A549 (cell line): ENCODE results near the gene SLC66A2.

Experiments used
- CBX2 ChIP-seq: fragments of 200-600 bp; sonication (generic); IDR thresholded peaks from 2 replicates; pipeline ENCODE4 v1.6.1; 2016; ENCODE audit warnings: low read depth, mild to moderate bottlenecking, borderline replicate concordance
- CBX8 ChIP-seq: fragments of 200-600 bp; sonication (generic); IDR thresholded peaks from 2 replicates; pipeline ENCODE4 v1.6.1; 2016
- HEYL ChIP-seq: fragments of 250-450 bp; sonication (Bioruptor Pico); IDR thresholded peaks from 2 replicates; pipeline ENCODE4 v1.8.0; 2021; ENCODE audit warnings: mild to moderate bottlenecking, moderate library complexity
- MAFK ChIP-seq: fragments of 450-650 bp; IDR thresholded peaks from 2 replicates; pipeline ENCODE4 v1.6.1; 2014; ENCODE audit not compliant: partially characterized antibody
- POLR2A ChIP-seq: IDR thresholded peaks from 2 replicates; pipeline ENCODE4 v1.6.1; 2012; ENCODE audit warnings: mild to moderate bottlenecking, low read length
- RARB ChIP-seq: fragments of 250-450 bp; sonication (Bioruptor Pico); IDR thresholded peaks from 2 replicates; pipeline ENCODE4 v1.8.0; 2021; ENCODE audit warnings: mild to moderate bottlenecking, moderate library complexity
- REST ChIP-seq: fragments of 200-600 bp; sonication (generic); IDR thresholded peaks from 2 replicates; pipeline ENCODE4 v1.6.1; 2016; ENCODE audit warnings: antibody characterized with exemption, mild to moderate bottlenecking, moderate library complexity
- RFX5 ChIP-seq: fragments of 450-650 bp; IDR thresholded peaks from 2 replicates; pipeline ENCODE4 v1.7.1; 2014; ENCODE audit warnings: antibody characterized with exemption, mild to moderate bottlenecking, moderate library complexity
- SREBF2 ChIP-seq: fragments of 450-650 bp; IDR thresholded peaks from 2 replicates; pipeline ENCODE4 v1.6.1; 2014; ENCODE audit warnings: mild to moderate bottlenecking, moderate library complexity
- USF2 ChIP-seq: fragments of 450-650 bp; IDR thresholded peaks from 2 replicates; pipeline ENCODE4 v1.6.1; 2014; ENCODE audit warnings: antibody characterized with exemption
- ZC3H11A ChIP-seq: fragments of 450-650 bp; IDR thresholded peaks from 2 replicates; pipeline ENCODE4 v1.6.1; 2014; ENCODE audit warnings: antibody characterized with exemption, mild to moderate bottlenecking
- TF ChIP-seq, protein P1 (sequence below): fragments of >200 bp; sonication (Bioruptor Twin); formaldehyde crosslinking; IDR thresholded peaks from 3 replicates; pipeline ENCODE4 v1.5.1; 2016

- TF ChIP-seq REST (no peak), MAFK (no peak), SREBF2 (no peak), CBX2 (no peak), HEYL (CRISPR knock-in tag) (no peak), RFX5 (no peak), USF2 (no peak), ZC3H11A (no peak), POLR2A (no peak), RARB (CRISPR knock-in tag) (no peak), CBX8 (no peak)
- TF ChIP-seq, protein P1, sequence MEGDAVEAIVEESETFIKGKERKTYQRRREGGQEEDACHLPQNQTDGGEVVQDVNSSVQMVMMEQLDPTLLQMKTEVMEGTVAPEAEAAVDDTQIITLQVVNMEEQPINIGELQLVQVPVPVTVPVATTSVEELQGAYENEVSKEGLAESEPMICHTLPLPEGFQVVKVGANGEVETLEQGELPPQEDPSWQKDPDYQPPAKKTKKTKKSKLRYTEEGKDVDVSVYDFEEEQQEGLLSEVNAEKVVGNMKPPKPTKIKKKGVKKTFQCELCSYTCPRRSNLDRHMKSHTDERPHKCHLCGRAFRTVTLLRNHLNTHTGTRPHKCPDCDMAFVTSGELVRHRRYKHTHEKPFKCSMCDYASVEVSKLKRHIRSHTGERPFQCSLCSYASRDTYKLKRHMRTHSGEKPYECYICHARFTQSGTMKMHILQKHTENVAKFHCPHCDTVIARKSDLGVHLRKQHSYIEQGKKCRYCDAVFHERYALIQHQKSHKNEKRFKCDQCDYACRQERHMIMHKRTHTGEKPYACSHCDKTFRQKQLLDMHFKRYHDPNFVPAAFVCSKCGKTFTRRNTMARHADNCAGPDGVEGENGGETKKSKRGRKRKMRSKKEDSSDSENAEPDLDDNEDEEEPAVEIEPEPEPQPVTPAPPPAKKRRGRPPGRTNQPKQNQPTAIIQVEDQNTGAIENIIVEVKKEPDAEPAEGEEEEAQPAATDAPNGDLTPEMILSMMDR = no peak
These were observed 98.0 kb downstream of the SLC66A2 start for GRCh38 chr18:79853303-79853992.
